Measurements from ENCODE around the gene STARD6. TPM values are rescaled to one million over a fixed set of nuclear protein-coding genes. Genes with fewer than 3 reads are reported as not detected.
"Not testable (repeated sequence)": the region's sequence is repeated elsewhere in the genome, so short reads cannot be mapped to it uniquely, and the experiment has no call there.

STARD6 gene
- total RNA-seq, 6 donors from 2014 or later, result not detected

GRCh38 chr18:54387631-54388030, 30.0 kb upstream of the STARD6 start:
- no peaks in the 10 kb centered on the region for H3K4me1 ChIP-seq
- TF ChIP-seq, protein P1, sequence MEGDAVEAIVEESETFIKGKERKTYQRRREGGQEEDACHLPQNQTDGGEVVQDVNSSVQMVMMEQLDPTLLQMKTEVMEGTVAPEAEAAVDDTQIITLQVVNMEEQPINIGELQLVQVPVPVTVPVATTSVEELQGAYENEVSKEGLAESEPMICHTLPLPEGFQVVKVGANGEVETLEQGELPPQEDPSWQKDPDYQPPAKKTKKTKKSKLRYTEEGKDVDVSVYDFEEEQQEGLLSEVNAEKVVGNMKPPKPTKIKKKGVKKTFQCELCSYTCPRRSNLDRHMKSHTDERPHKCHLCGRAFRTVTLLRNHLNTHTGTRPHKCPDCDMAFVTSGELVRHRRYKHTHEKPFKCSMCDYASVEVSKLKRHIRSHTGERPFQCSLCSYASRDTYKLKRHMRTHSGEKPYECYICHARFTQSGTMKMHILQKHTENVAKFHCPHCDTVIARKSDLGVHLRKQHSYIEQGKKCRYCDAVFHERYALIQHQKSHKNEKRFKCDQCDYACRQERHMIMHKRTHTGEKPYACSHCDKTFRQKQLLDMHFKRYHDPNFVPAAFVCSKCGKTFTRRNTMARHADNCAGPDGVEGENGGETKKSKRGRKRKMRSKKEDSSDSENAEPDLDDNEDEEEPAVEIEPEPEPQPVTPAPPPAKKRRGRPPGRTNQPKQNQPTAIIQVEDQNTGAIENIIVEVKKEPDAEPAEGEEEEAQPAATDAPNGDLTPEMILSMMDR (IDR thresholded peaks at IDR 0.05), result no peak
- TF ChIP-seq EP300 (IDR thresholded peaks at IDR 0.05) (no peak), POLR2AphosphoS5 (IDR thresholded peaks at IDR 0.05) (no peak), POLR2A (IDR thresholded peaks at IDR 0.05) (no peak)
- no peaks in the 10 kb centered on the region for H3K9me3 ChIP-seq
- WGBS, 2 donors, result 81 to 87% methylated on average over 3 of the region's 3 CpGs
- ATAC-seq (ENCODE audit: low FRiP score in 2 of 2) (no peak), DNase-seq (no peak)
- H3K4me3 ChIP-seq, result no peak overlapping the region
- no peak overlapping the region for H3K27ac ChIP-seq
- H3K27me3 ChIP-seq, result no peaks in the 10 kb centered on the region
- H3K36me3 ChIP-seq, result no peaks in the 10 kb centered on the region

- not testable (repeated sequence) for H3K36me3 ChIP-seq; H3K27me3 ChIP-seq; H3K9me3 ChIP-seq; H3K4me3 ChIP-seq; ATAC-seq (ENCODE audit: low FRiP score in 2 of 2); H3K4me1 ChIP-seq; H3K27ac ChIP-seq
- WGBS, 2 donors, result 95 to 97% methylated on average over 19 to 23 of the region's 23 CpGs
- peak in 1 of 2 donors; percentile 52 for DNase-seq
These were observed 29.3 kb upstream of the STARD6 start for GRCh38 chr18:54386800-54387495.

GRCh38 chr18:54386043-54386442, 28.4 kb upstream of the STARD6 start:
- no peak for TF ChIP-seq POLR2AphosphoS5 (IDR thresholded peaks at IDR 0.05)
- no peak for TF ChIP-seq EP300 (IDR thresholded peaks at IDR 0.05)
- TF ChIP-seq, protein P1 (IDR thresholded peaks at IDR 0.05), result no peak
- TF ChIP-seq POLR2A (IDR thresholded peaks at IDR 0.05), result no peak
- Histone ChIP-seq H3K27ac (no peak overlapping the region), H3K27me3 (no peaks in the 10 kb centered on the region), H3K9me3 (no peaks in the 10 kb centered on the region), H3K4me3 (no peak overlapping the region), H3K4me1 (no peaks in the 10 kb centered on the region), H3K36me3 (no peaks in the 10 kb centered on the region)
- ATAC-seq (ENCODE audit: low FRiP score in 2 of 2) (no peak), DNase-seq (no peak)
- WGBS, 2 donors, result 87 to 92% methylated on average over 4 of the region's 4 CpGs

DNA sequence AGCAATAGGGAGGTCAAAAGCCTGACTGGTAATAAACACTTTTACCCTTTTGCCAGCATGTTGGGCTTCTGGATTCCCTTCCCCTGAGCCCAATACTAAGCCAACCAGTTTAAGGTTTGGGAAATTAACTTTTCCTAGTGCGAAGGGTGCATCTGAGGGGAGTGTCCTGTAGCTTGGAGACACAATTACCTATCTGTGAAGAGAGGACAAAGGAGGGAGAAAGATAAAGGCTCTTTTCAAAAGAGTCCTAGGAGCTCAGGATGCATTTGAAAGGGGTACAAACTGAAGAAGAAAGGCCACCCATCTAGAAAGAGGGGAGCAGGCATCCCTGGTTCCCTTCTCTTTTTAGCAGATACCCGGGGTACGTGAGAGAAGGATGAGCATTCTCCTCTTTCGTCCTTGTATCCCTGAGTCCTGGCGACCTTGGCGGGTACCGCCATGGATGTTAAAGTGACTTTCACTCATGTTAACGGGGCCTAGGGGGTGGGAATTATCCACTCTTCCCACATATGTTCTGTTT, 25.1 kb upstream of the STARD6 start:
- DNase-seq, result no peak
- H3K27me3 ChIP-seq, result no peaks in the 10 kb centered on the region
- peaks cover 0 to 9% (median 0%) of the 10 kb centered on the region in 4 donors for H3K36me3 ChIP-seq
- 86 to 87% methylated on average over 8 of the region's 8 CpGs for WGBS, 2 donors
- TF ChIP-seq EP300 (IDR thresholded peaks at IDR 0.05), result no peak
- TF ChIP-seq, protein P1 (IDR thresholded peaks at IDR 0.05), result no peak
- TF ChIP-seq POLR2A (IDR thresholded peaks at IDR 0.05), result no peak
- H3K4me1 ChIP-seq, result no peaks in the 10 kb centered on the region
- H3K4me3 ChIP-seq, result no peak overlapping the region
- no peaks in the 10 kb centered on the region for H3K9me3 ChIP-seq
- no peak for ATAC-seq (ENCODE audit: low FRiP score in 2 of 2)
- H3K27ac ChIP-seq, result no peak overlapping the region

DNA sequence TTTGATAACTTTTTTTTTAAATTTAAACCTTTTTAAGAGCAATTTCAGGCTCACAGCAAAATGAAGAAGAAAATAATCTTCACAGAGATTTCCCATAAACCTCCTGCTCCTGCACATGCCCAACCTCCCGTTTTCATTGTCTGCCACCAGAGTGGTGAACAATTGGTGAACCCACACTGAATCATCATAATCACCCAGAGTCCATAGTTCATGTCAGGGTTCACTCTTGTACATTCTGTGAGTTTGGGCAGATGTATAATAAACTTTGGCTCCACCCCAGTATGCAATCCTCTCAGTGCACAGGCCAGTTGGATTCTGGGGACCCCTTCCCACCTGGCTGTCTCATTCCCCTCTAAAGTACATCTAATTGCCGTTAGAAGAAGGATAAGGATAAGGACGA, 24.4 kb upstream of the STARD6 start:
- 91 to 94% methylated on average over 3 of the region's 3 CpGs for WGBS, 2 donors
- Histone ChIP-seq H3K27me3 (no peaks in the 10 kb centered on the region), H3K4me3 (no peak overlapping the region), H3K9me3 (no peaks in the 10 kb centered on the region), H3K4me1 (no peaks in the 10 kb centered on the region), H3K36me3 (peaks cover 0 to 9% (median 0%) of the 10 kb centered on the region in 4 donors), H3K27ac (no peak overlapping the region)
- TF ChIP-seq POLR2AphosphoS5 (IDR thresholded peaks at IDR 0.05), result no peak
- TF ChIP-seq, protein P1 (IDR thresholded peaks at IDR 0.05), result no peak
- TF ChIP-seq POLR2A (IDR thresholded peaks at IDR 0.05), result no peak
- no peak for TF ChIP-seq EP300 (IDR thresholded peaks at IDR 0.05)
- DNase-seq, result no peak
- no peak for ATAC-seq (ENCODE audit: low FRiP score in 2 of 2)

Measured in upper lobe of left lung (tissue), 6 donors.